HEK293 (cell line): ENCODE measurements around the gene GDA.

Experiments
- CTCF ChIA-PET: fragments of 350-600 bp; formaldehyde crosslinking; extraction: SDS; loops from one replicate; lab custom pipeline; 2021; ENCODE audit warnings: antibody characterized with exemption; lab: Yijun Ruan, JAX
- POLR2A ChIA-PET: fragments of 300-600 bp; formaldehyde crosslinking; extraction: SDS; loops from one replicate; lab custom pipeline; 2020; ENCODE audit warnings: antibody characterized with exemption, inconsistent platforms; lab: Yijun Ruan, JAX
- H3K27ac ChIP-seq: fragments of 200-500 bp; sonication (Bioruptor generic); 2 replicates; pipeline ENCODE4 v1.5.1; 2014; ENCODE audit warnings: low read depth, low read length, control low read depth, inconsistent platforms; ENCODE audit errors: extremely low read depth
- H3K36me3 ChIP-seq, 2 experiments: fragments of 200-500 bp in 1 of 2; sonication (Bioruptor generic) in 1 of 2; 1 replicate in 1 of 2; 2 replicates in 1 of 2; pipeline ENCODE4 v1.5.1; 2014 to 2017; ENCODE audit warnings: inconsistent platforms in 2 of 2, low read length in 2 of 2; ENCODE audit not compliant: control insufficient read depth in 2 of 2, insufficient read depth in 1 of 2
- H3K4me1 ChIP-seq: fragments of 200-500 bp; sonication (Bioruptor generic); 2 replicates; pipeline ENCODE4 v1.5.1; 2014; ENCODE audit warnings: mild to moderate bottlenecking, low read length, inconsistent platforms; ENCODE audit not compliant: control insufficient read depth, insufficient read depth
- H3K4me3 ChIP-seq: 2 replicates; pipeline ENCODE4 v1.5.1; 2011; ENCODE audit warnings: low read depth, mild to moderate bottlenecking, control low read depth, low read length, moderate library complexity
- H3K9me3 ChIP-seq: fragments of 200-500 bp; sonication (Bioruptor generic); 2 replicates; pipeline ENCODE4 v1.5.1; 2014; ENCODE audit warnings: low read depth, low read length, inconsistent platforms; ENCODE audit not compliant: control insufficient read depth, insufficient read depth
- EGR2 ChIP-seq: fragments of 450-650 bp; formaldehyde crosslinking; IDR thresholded peaks from 2 replicates; pipeline ENCODE4 v1.5.1; 2016; ENCODE audit warnings: low read depth, missing biosample characterization, missing genetic modification characterization
- FEZF1 ChIP-seq: fragments of 450-650 bp; formaldehyde crosslinking; IDR thresholded peaks from 2 replicates; pipeline ENCODE4 v1.5.1; 2016; ENCODE audit warnings: missing biosample characterization, missing genetic modification characterization
- GLIS1 ChIP-seq: fragments of 450-650 bp; formaldehyde crosslinking; IDR thresholded peaks from 2 replicates; pipeline ENCODE4 v1.5.1; 2016; ENCODE audit warnings: missing biosample characterization, missing genetic modification characterization
- PRDM2 ChIP-seq: fragments of 450-650 bp; formaldehyde crosslinking; IDR thresholded peaks from 2 replicates; pipeline ENCODE4 v1.5.1; 2016; ENCODE audit warnings: missing biosample characterization, missing genetic modification characterization, borderline replicate concordance
- ZBTB1 ChIP-seq: fragments of 450-650 bp; formaldehyde crosslinking; IDR thresholded peaks from 2 replicates; pipeline ENCODE4 v1.5.1; 2016; ENCODE audit warnings: missing biosample characterization, missing genetic modification characterization
- ZBTB8A ChIP-seq: fragments of 450-650 bp; formaldehyde crosslinking; IDR thresholded peaks from 2 replicates; pipeline ENCODE4 v1.5.1; 2016; ENCODE audit warnings: missing biosample characterization, missing genetic modification characterization
- ZIC2 ChIP-seq: fragments of 450-650 bp; formaldehyde crosslinking; IDR thresholded peaks from 2 replicates; pipeline ENCODE4 v1.5.1; 2016; ENCODE audit warnings: missing biosample characterization, missing genetic modification characterization
- ZNF148 ChIP-seq: fragments of 450-650 bp; formaldehyde crosslinking; IDR thresholded peaks from 2 replicates; pipeline ENCODE4 v1.5.0; 2017; ENCODE audit warnings: missing biosample characterization, missing genetic modification characterization, borderline replicate concordance
- ZNF157 ChIP-seq: fragments of 450-650 bp; formaldehyde crosslinking; IDR thresholded peaks from 2 replicates; pipeline ENCODE4 v1.5.1; 2016; ENCODE audit warnings: missing biosample characterization, missing genetic modification characterization
- ZNF16 ChIP-seq: fragments of 450-650 bp; formaldehyde crosslinking; IDR thresholded peaks from 2 replicates; pipeline ENCODE4 v1.5.1; 2016; ENCODE audit warnings: low read depth, missing biosample characterization, missing genetic modification characterization
- ZNF175 ChIP-seq: fragments of 450-650 bp; formaldehyde crosslinking; IDR thresholded peaks from 2 replicates; pipeline ENCODE4 v1.5.1; 2016; ENCODE audit warnings: missing biosample characterization, missing genetic modification characterization
- ZNF18 ChIP-seq: fragments of 450-650 bp; formaldehyde crosslinking; IDR thresholded peaks from 2 replicates; pipeline ENCODE4 v1.5.1; 2016; ENCODE audit warnings: missing biosample characterization, missing genetic modification characterization
- ZNF311 ChIP-seq: fragments of 450-650 bp; formaldehyde crosslinking; IDR thresholded peaks from 2 replicates; pipeline ENCODE4 v1.5.1; 2017; ENCODE audit warnings: missing biosample characterization, missing genetic modification characterization, borderline replicate concordance
- ZNF366 ChIP-seq: fragments of 450-650 bp; formaldehyde crosslinking; conservative IDR thresholded peaks from 2 replicates; pipeline ENCODE4 v1.5.1; 2016; ENCODE audit warnings: missing biosample characterization, missing genetic modification characterization
- ZNF426 ChIP-seq: fragments of 450-650 bp; formaldehyde crosslinking; IDR thresholded peaks from 2 replicates; pipeline ENCODE4 v1.5.1; 2017; ENCODE audit warnings: missing biosample characterization, missing genetic modification characterization, mild to moderate bottlenecking, inconsistent platforms, moderate library complexity
- ZNF488 ChIP-seq: fragments of 450-650 bp; formaldehyde crosslinking; IDR thresholded peaks from 2 replicates; pipeline ENCODE4 v1.5.1; 2016; ENCODE audit warnings: missing biosample characterization, missing genetic modification characterization
- ZNF513 ChIP-seq: fragments of 450-650 bp; IDR thresholded peaks from 2 replicates; pipeline ENCODE4 v1.5.1; 2018; ENCODE audit warnings: missing biosample characterization, missing genetic modification characterization
- ZNF600 ChIP-seq: fragments of 450-650 bp; formaldehyde crosslinking; IDR thresholded peaks from 2 replicates; pipeline ENCODE4 v1.5.1; 2016; ENCODE audit warnings: missing biosample characterization, missing genetic modification characterization
- ZNF654 ChIP-seq: fragments of 450-650 bp; formaldehyde crosslinking; IDR thresholded peaks from 2 replicates; pipeline ENCODE4 v1.5.1; 2016; ENCODE audit warnings: low read depth, missing biosample characterization, missing genetic modification characterization
- ZNF664 ChIP-seq: fragments of 450-650 bp; formaldehyde crosslinking; IDR thresholded peaks from 2 replicates; pipeline ENCODE4 v1.5.1; 2016; ENCODE audit warnings: missing biosample characterization, missing genetic modification characterization
- ZNF785 ChIP-seq: fragments of 450-650 bp; formaldehyde crosslinking; IDR thresholded peaks from 2 replicates; pipeline ENCODE4 v1.5.1; 2016; ENCODE audit warnings: missing biosample characterization, missing genetic modification characterization

GDA gene

GRCh38 chr9:72210522-72210921, 61.3 kb downstream of the GDA start (continued):
- TF ChIP-seq ZNF513 (tag by site-specific recombination) = no peak
- TF ChIP-seq ZNF18 (tag by site-specific recombination) = no peak
- TF ChIP-seq ZNF785 (tag by site-specific recombination) = no peak
- no peak for TF ChIP-seq ZNF600 (tag by site-specific recombination)
- TF ChIP-seq ZNF311 (tag by site-specific recombination) = no peak
- TF ChIP-seq EGR2 (tag by site-specific recombination) = no peak
- TF ChIP-seq, all 188 proteins: peak for 0

- H3K27ac ChIP-seq = no peak overlapping the region
- CTCF ChIA-PET = no interaction called here
- TF ChIP-seq ZNF148 (tag by site-specific recombination) (no peak), ZNF488 (tag by site-specific recombination) (no peak), ZNF16 (tag by site-specific recombination) (no peak), ZNF654 (tag by site-specific recombination) (no peak), ZNF664 (tag by site-specific recombination) (no peak), ZNF366 (tag by site-specific recombination) (no peak), PRDM2 (tag by site-specific recombination) (no peak), ZBTB8A (tag by site-specific recombination) (no peak), FEZF1 (tag by site-specific recombination) (no peak), ZNF175 (tag by site-specific recombination) (no peak), GLIS1 (no peak), ZNF157 (tag by site-specific recombination) (no peak), ZBTB1 (tag by site-specific recombination) (no peak), ZIC2 (no peak), ZNF426 (tag by site-specific recombination) (no peak)
- no peaks in the 10 kb centered on the region for H3K36me3 ChIP-seq
- POLR2A ChIA-PET = no interaction called here
- H3K4me3 ChIP-seq = no peak overlapping the region
- no peaks in the 10 kb centered on the region for H3K4me1 ChIP-seq
- H3K9me3 ChIP-seq = no peaks in the 10 kb centered on the region
Measured at GRCh38 chr9:72211047-72211446, 61.8 kb downstream of the GDA start.
